Neural crest cell (in vitro differentiated cells): ENCODE measurements around the gene KCTD4. TPM values are rescaled to one million over a fixed set of nuclear protein-coding genes. Genes with fewer than 3 reads are reported as not detected.

Experiments
- DNase-seq: peaks from one replicate; pipeline ENCODE4 v3.0.0; 2021; ENCODE audit warnings: low read depth, mixed read lengths, low spot score
- H3K27ac Mint-ChIP-seq: one replicate; pipeline ENCODE4 v1.8.0; 2021; ENCODE audit warnings: mild to moderate bottlenecking, mixed read lengths; ENCODE audit not compliant: unreplicated experiment
- H3K27me3 Mint-ChIP-seq: 2 replicates; pipeline ENCODE4 v1.8.0; 2021; ENCODE audit warnings: low read depth, mild to moderate bottlenecking, mixed read lengths
- H3K36me3 Mint-ChIP-seq: 2 replicates; pipeline ENCODE4 v1.8.0; 2021; ENCODE audit warnings: low read depth, mild to moderate bottlenecking, mixed read lengths
- H3K4me1 Mint-ChIP-seq: 2 replicates; pipeline ENCODE4 v1.8.0; 2021; ENCODE audit warnings: mixed read lengths
- H3K4me3 Mint-ChIP-seq: one replicate; pipeline ENCODE4 v1.8.0; 2021; ENCODE audit warnings: mild to moderate bottlenecking, mixed read lengths
- H3K9me3 Mint-ChIP-seq: 2 replicates; pipeline ENCODE4 v1.8.0; 2021; ENCODE audit warnings: mixed read lengths
- CTCF ChIP-seq: fragments of 200-600 bp; sonication (generic); conservative IDR thresholded peaks from 2 replicates; pipeline ENCODE4 v1.5.0; 2021; ENCODE audit warnings: antibody characterized with exemption, mild to moderate bottlenecking
- total RNA-seq: library from RNA; stranded (reverse); gene quantifications from 2 replicates; pipeline ENCODE4 v1.2.1, GENCODE V29; 2021

The KCTD4 gene
- total RNA-seq, 1 donor from 2014 or later, result not detected

GRCh38 chr13:45162821-45163220 lies 38.0 kb downstream of the KCTD4 start:
- no peaks in the 10 kb centered on the region for H3K9me3 Mint-ChIP-seq

GRCh38 chr13:45162194-45162593 lies 38.7 kb downstream of the KCTD4 start:
- no peak for TF ChIP-seq CTCF
- H3K36me3 Mint-ChIP-seq, result peaks cover 7% of the 10 kb centered on the region
- no peaks in the 10 kb centered on the region for H3K27me3 Mint-ChIP-seq
- H3K27ac Mint-ChIP-seq, result no peak overlapping the region
- DNase-seq, result no peak
- H3K4me1 Mint-ChIP-seq, result peaks cover 9% of the 10 kb centered on the region
- no peaks in the 10 kb centered on the region for H3K9me3 Mint-ChIP-seq
- H3K4me3 Mint-ChIP-seq, result no peak overlapping the region

More at GRCh38 chr13:45162821-45163220, 38.0 kb downstream of the KCTD4 start:
- no peak overlapping the region for H3K4me3 Mint-ChIP-seq
- H3K27ac Mint-ChIP-seq, result no peak overlapping the region
- H3K36me3 Mint-ChIP-seq, result peaks cover 7% of the 10 kb centered on the region
- no peak for TF ChIP-seq CTCF
- no peaks in the 10 kb centered on the region for H3K27me3 Mint-ChIP-seq
- peaks cover 9% of the 10 kb centered on the region for H3K4me1 Mint-ChIP-seq
- DNase-seq, result no peak

- no peak for DNase-seq
- Mint-ChIP-seq H3K4me1 (no peaks in the 10 kb centered on the region), H3K9me3 (no peaks in the 10 kb centered on the region), H3K27ac (no peak overlapping the region), H3K27me3 (no peaks in the 10 kb centered on the region), H3K4me3 (no peak overlapping the region), H3K36me3 (peaks cover 17% of the 10 kb centered on the region)
- no peak for TF ChIP-seq CTCF
Measured at GRCh38 chr13:45156565-45157361, 44.1 kb downstream of the KCTD4 start.

- H3K36me3 Mint-ChIP-seq, result peaks cover 7% of the 10 kb centered on the region
- DNase-seq, result no peak
- no peak for TF ChIP-seq CTCF
- H3K4me3 Mint-ChIP-seq, result no peak overlapping the region
- no peaks in the 10 kb centered on the region for H3K9me3 Mint-ChIP-seq
- peaks cover 13% of the 10 kb centered on the region for H3K4me1 Mint-ChIP-seq
- H3K27ac Mint-ChIP-seq, result no peak overlapping the region
- H3K27me3 Mint-ChIP-seq, result no peaks in the 10 kb centered on the region
Measured at GRCh38 chr13:45149964-45150363, 50.9 kb downstream of the KCTD4 start.

GRCh38 chr13:45143346-45143751 lies 57.5 kb downstream of the KCTD4 start:
- no peak overlapping the region for H3K4me3 Mint-ChIP-seq
- H3K9me3 Mint-ChIP-seq, result no peaks in the 10 kb centered on the region

More at GRCh38 chr13:45143346-45143751, 57.5 kb downstream of the KCTD4 start:
- H3K27ac Mint-ChIP-seq, result peak overlapping the region; percentile 48
- no peaks in the 10 kb centered on the region for H3K27me3 Mint-ChIP-seq
- TF ChIP-seq CTCF, result no peak
- no peak for DNase-seq
- H3K4me1 Mint-ChIP-seq, result peaks cover 34% of the 10 kb centered on the region
- H3K36me3 Mint-ChIP-seq, result peaks cover 3% of the 10 kb centered on the region

Other genes starting within 250 kb of the KCTD4 start
- gene NUFIP1, start 211.6 kb downstream of the KCTD4 start, total RNA-seq, result 11.6 and 12.8 TPM in 2 replicates
- gene GPALPP1, start 211.5 kb downstream of the KCTD4 start, total RNA-seq, result 32.9 and 37.2 TPM in 2 replicates
- 25.1 and 27.5 TPM in 2 replicates for gene GTF2F2, start 80.5 kb downstream of the KCTD4 start, total RNA-seq
- gene TPT1, start 140.1 kb upstream of the KCTD4 start, total RNA-seq, result 2,364 and 2,627 TPM in 2 replicates
- 14.0 and 15.4 TPM in 2 replicates for gene SLC25A30, start 217.3 kb upstream of the KCTD4 start, total RNA-seq